GM12865 (cell line): ENCODE data around the gene DYNC1H1.

Experiments
- DNase-seq: peaks from one replicate; pipeline ENCODE4 v3.0.0; 2010; ENCODE audit warnings: low read depth
- H3K4me3 ChIP-seq: 2 replicates; pipeline ENCODE4 v1.5.1; 2011; ENCODE audit warnings: mild to moderate bottlenecking, low read depth, low read length, control low read depth
- CTCF ChIP-seq: IDR thresholded peaks from 2 replicates; pipeline ENCODE4 v1.5.1; 2011; ENCODE audit warnings: low read length, control low read depth, low read depth, inconsistent platforms; ENCODE audit not compliant: insufficient read depth; ENCODE audit errors: missing control alignments

Gene DYNC1H1

GRCh38 chr14:102008891-102009290, 44.5 kb downstream of the DYNC1H1 start:
- no peak for TF ChIP-seq CTCF
- no peak overlapping the region for H3K4me3 ChIP-seq
- no peak for DNase-seq

- no peak overlapping the region for H3K4me3 ChIP-seq
- TF ChIP-seq CTCF = no peak
- DNase-seq = no peak
Measured at GRCh38 chr14:102011631-102012030, 47.3 kb downstream of the DYNC1H1 start.

- DNase-seq = no peak
- no peak for TF ChIP-seq CTCF
- H3K4me3 ChIP-seq = no peak overlapping the region
Measured at GRCh38 chr14:102012336-102012735, 48.0 kb downstream of the DYNC1H1 start.

- no peak for TF ChIP-seq CTCF
- no peak for DNase-seq
- no peak overlapping the region for H3K4me3 ChIP-seq
Measured at GRCh38 chr14:102013669-102014200, 49.4 kb downstream of the DYNC1H1 start.

GRCh38 chr14:102015045-102015685, 50.8 kb downstream of the DYNC1H1 start:
- no peak for TF ChIP-seq CTCF
- H3K4me3 ChIP-seq = no peak overlapping the region
- DNase-seq = no peak

DNA sequence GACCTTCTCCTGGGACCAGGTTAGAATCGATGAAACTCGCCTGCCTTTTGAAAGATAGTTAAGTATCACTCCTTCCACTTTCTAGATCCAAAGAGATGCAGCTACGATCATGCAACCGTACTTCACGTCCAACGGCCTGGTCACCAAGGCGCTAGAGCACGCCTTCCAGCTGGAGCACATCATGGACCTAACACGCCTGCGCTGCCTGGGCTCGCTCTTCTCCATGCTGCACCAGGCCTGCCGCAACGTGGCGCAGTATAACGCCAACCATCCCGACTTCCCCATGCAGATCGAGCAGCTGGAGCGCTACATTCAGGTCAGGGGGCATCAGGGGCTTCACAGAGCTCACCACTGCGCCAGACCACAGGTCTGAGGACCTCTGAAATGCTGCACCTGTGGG, 51.4 kb downstream of the DYNC1H1 start:
- no peak for DNase-seq
- no peak for TF ChIP-seq CTCF
- H3K4me3 ChIP-seq = no peak overlapping the region
